HEK293 (cell line): ENCODE data around the gene RPL13A.

Source experiments
- BCL6B ChIP-seq: fragments of 450-650 bp; formaldehyde crosslinking; IDR thresholded peaks from 2 replicates; pipeline ENCODE4 v1.5.1; 2017; ENCODE audit warnings: missing biosample characterization, missing genetic modification characterization
- EGR2 ChIP-seq: fragments of 450-650 bp; formaldehyde crosslinking; IDR thresholded peaks from 2 replicates; pipeline ENCODE4 v1.5.1; 2016; ENCODE audit warnings: low read depth, missing biosample characterization, missing genetic modification characterization
- GFI1B ChIP-seq: fragments of 450-650 bp; formaldehyde crosslinking; IDR thresholded peaks from 2 replicates; pipeline ENCODE4 v1.5.1; 2016; ENCODE audit warnings: missing biosample characterization, missing genetic modification characterization
- GLI2 ChIP-seq: fragments of 450-650 bp; formaldehyde crosslinking; IDR thresholded peaks from 2 replicates; pipeline ENCODE4; 2017; ENCODE audit warnings: missing biosample characterization, missing genetic modification characterization, low read depth, borderline replicate concordance
- KLF8 ChIP-seq: fragments of 450-650 bp; formaldehyde crosslinking; IDR thresholded peaks from 2 replicates; pipeline ENCODE4 v1.5.1; 2016; ENCODE audit warnings: missing biosample characterization, missing genetic modification characterization
- PATZ1 ChIP-seq: fragments of 450-650 bp; formaldehyde crosslinking; IDR thresholded peaks from 2 replicates; pipeline ENCODE4 v1.5.1; 2016; ENCODE audit warnings: missing biosample characterization, missing genetic modification characterization
- REST ChIP-seq: fragments of 450-650 bp; formaldehyde crosslinking; IDR thresholded peaks from 2 replicates; pipeline ENCODE4 v1.5.1; 2016; ENCODE audit warnings: missing biosample characterization, missing genetic modification characterization
- ZBTB17 ChIP-seq: fragments of 450-650 bp; formaldehyde crosslinking; IDR thresholded peaks from 2 replicates; pipeline ENCODE4 v1.5.1; 2016; ENCODE audit warnings: missing biosample characterization, missing genetic modification characterization
- ZBTB48 ChIP-seq: fragments of 450-650 bp; formaldehyde crosslinking; IDR thresholded peaks from 2 replicates; pipeline ENCODE4 v1.5.1; 2016; ENCODE audit warnings: missing biosample characterization, missing genetic modification characterization
- ZFP69B ChIP-seq: fragments of 450-650 bp; formaldehyde crosslinking; IDR thresholded peaks from 2 replicates; pipeline ENCODE4 v1.5.1; 2016; ENCODE audit warnings: missing biosample characterization, missing genetic modification characterization
- ZNF138 ChIP-seq: fragments of 450-650 bp; formaldehyde crosslinking; IDR thresholded peaks from 2 replicates; pipeline ENCODE4 v1.5.1; 2016; ENCODE audit warnings: missing biosample characterization, missing genetic modification characterization, borderline replicate concordance
- ZNF140 ChIP-seq: fragments of 450-650 bp; formaldehyde crosslinking; IDR thresholded peaks from 2 replicates; pipeline ENCODE4 v1.5.1; 2016; ENCODE audit warnings: missing biosample characterization, missing genetic modification characterization
- ZNF174 ChIP-seq: fragments of 450-650 bp; formaldehyde crosslinking; IDR thresholded peaks from 2 replicates; pipeline ENCODE4 v1.5.0; 2017; ENCODE audit warnings: missing biosample characterization, mild to moderate bottlenecking, missing genetic modification characterization
- ZNF2 ChIP-seq: fragments of 450-650 bp; formaldehyde crosslinking; IDR thresholded peaks from 2 replicates; pipeline ENCODE4 v1.5.1; 2016; ENCODE audit warnings: missing biosample characterization, missing genetic modification characterization
- ZNF416 ChIP-seq: fragments of 450-650 bp; formaldehyde crosslinking; IDR thresholded peaks from 2 replicates; pipeline ENCODE4 v1.5.1; 2016; ENCODE audit warnings: missing biosample characterization, missing genetic modification characterization
- ZNF558 ChIP-seq: fragments of 450-650 bp; formaldehyde crosslinking; IDR thresholded peaks from 2 replicates; pipeline ENCODE4 v1.5.1; 2016; ENCODE audit warnings: missing biosample characterization, missing genetic modification characterization
- ZNF623 ChIP-seq: fragments of 450-650 bp; formaldehyde crosslinking; IDR thresholded peaks from 2 replicates; pipeline ENCODE4 v1.5.1; 2016; ENCODE audit warnings: missing biosample characterization, missing genetic modification characterization
- ZNF629 ChIP-seq: fragments of 450-650 bp; formaldehyde crosslinking; IDR thresholded peaks from 2 replicates; pipeline ENCODE4 v1.5.1; 2017; ENCODE audit warnings: missing biosample characterization, missing genetic modification characterization
- ZNF654 ChIP-seq: fragments of 450-650 bp; formaldehyde crosslinking; IDR thresholded peaks from 2 replicates; pipeline ENCODE4 v1.5.1; 2016; ENCODE audit warnings: low read depth, missing biosample characterization, missing genetic modification characterization
- ZNF747 ChIP-seq: fragments of 450-650 bp; formaldehyde crosslinking; IDR thresholded peaks from 2 replicates; pipeline ENCODE4 v1.5.1; 2016; ENCODE audit warnings: missing biosample characterization, missing genetic modification characterization
- TF ChIP-seq, protein P1 (sequence below): fragments of 450-650 bp; formaldehyde crosslinking; IDR thresholded peaks from 2 replicates; pipeline ENCODE4 v1.5.1; 2016; ENCODE audit warnings: missing biosample characterization, missing genetic modification characterization
- TF ChIP-seq, protein P2 (sequence below): fragments of 450-650 bp; formaldehyde crosslinking; IDR thresholded peaks from 2 replicates; pipeline ENCODE4 v1.5.1; 2016; ENCODE audit warnings: missing biosample characterization, missing genetic modification characterization
- TF ChIP-seq, protein P3 (sequence below): fragments of 450-650 bp; formaldehyde crosslinking; IDR thresholded peaks from 2 replicates; pipeline ENCODE4 v1.5.1; 2016; ENCODE audit warnings: missing biosample characterization, missing genetic modification characterization

RPL13A gene

DNA sequence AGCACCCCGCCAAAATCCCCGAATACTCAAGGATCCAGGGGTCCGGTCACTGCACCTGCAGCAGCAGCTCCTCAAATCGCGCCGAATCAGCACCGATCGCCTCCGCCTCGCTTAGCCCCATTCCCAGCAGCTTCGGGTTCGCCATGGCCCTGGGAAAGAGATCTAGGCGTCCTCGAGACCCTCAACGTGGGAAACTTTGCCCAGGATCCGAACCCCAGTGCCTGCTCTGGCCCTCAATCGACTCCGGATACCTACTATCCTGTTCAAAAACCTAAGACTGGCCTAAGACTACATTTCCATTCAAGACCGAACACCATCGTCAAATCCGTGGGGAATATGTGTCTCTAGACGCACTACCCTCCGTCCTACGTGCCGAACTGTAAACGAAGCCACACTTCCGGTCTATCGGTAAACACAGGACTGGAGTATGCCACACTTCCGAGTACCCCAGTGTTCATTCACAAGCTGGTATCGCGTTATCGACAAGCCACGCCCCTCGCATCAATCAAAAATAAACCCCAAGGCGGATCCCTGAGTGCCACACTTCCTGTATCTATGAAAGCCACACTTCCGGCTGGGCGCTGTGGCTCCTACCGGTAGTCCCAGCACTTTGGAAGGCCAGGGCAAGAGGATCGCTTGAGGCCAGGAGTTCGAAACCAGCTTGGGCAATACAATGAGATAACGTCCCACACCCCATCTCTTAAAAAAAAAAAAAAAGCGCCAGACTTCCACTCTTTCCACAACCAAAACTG lies 35.8 kb upstream of the RPL13A start, which contains the start of gene PIH1D1 (continued):
- TF ChIP-seq EGR2 (tag by site-specific recombination) (no peak), ZNF747 (tag by site-specific recombination) (no peak), PATZ1 (tag by site-specific recombination) (0 out of 2 replicates have a peak, but pooled peaks have one; percentile 15), ZNF138 (no peak), REST (tag by site-specific recombination) (no peak), ZNF623 (no peak), GLI2 (tag by site-specific recombination) (no peak), GFI1B (tag by site-specific recombination) (no peak), ZNF174 (tag by site-specific recombination) (no peak), ZNF2 (tag by site-specific recombination) (peak; percentile 72; the same call in 1 of the 2 replicates), KLF8 (tag by site-specific recombination) (peak; percentile 75; the same call in 1 of the 2 replicates), ZNF416 (tag by site-specific recombination) (no peak), ZNF140 (tag by site-specific recombination) (no peak), BCL6B (tag by site-specific recombination) (no peak), ZBTB17 (tag by site-specific recombination) (peak; percentile 98), ZFP69B (no peak), ZBTB48 (no peak), ZNF629 (tag by site-specific recombination) (peak; percentile 82), ZNF654 (tag by site-specific recombination) (no peak), ZNF558 (tag by site-specific recombination) (0 out of 2 replicates have a peak, but pooled peaks have one; percentile 29)
- TF ChIP-seq, protein P1, sequence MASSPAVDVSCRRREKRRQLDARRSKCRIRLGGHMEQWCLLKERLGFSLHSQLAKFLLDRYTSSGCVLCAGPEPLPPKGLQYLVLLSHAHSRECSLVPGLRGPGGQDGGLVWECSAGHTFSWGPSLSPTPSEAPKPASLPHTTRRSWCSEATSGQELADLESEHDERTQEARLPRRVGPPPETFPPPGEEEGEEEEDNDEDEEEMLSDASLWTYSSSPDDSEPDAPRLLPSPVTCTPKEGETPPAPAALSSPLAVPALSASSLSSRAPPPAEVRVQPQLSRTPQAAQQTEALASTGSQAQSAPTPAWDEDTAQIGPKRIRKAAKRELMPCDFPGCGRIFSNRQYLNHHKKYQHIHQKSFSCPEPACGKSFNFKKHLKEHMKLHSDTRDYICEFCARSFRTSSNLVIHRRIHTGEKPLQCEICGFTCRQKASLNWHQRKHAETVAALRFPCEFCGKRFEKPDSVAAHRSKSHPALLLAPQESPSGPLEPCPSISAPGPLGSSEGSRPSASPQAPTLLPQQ (tag by site-specific recombination) = peak; percentile 25; the same call in 1 of the 2 replicates
- TF ChIP-seq, protein P2, sequence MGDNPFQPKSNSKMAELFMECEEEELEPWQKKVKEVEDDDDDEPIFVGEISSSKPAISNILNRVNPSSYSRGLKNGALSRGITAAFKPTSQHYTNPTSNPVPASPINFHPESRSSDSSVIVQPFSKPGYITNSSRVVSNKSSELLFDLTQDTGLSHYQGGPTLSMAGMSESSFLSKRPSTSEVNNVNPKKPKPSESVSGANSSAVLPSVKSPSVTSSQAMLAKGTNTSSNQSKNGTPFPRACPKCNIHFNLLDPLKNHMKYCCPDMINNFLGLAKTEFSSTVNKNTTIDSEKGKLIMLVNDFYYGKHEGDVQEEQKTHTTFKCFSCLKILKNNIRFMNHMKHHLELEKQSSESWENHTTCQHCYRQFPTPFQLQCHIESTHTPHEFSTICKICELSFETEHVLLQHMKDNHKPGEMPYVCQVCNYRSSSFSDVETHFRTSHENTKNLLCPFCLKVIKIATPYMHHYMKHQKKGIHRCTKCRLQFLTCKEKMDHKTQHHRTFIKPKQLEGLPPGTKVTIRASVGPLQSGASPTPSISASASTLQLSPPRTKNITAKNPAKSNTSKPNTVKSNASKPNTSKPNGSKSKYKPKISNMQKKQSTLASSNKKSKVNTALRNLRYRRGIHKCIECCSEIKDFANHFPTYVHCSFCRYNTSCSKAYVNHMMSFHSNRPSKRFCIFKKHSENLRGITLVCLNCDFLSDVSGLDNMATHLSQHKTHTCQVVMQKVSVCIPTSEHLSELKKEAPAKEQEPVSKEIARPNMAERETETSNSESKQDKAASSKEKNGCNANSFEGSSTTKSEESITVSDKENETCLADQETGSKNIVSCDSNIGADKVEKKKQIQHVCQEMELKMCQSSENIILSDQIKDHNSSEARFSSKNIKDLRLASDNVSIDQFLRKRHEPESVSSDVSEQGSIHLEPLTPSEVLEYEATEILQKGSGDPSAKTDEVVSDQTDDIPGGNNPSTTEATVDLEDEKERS (tag by site-specific recombination) = no peak
- TF ChIP-seq, protein P3, sequence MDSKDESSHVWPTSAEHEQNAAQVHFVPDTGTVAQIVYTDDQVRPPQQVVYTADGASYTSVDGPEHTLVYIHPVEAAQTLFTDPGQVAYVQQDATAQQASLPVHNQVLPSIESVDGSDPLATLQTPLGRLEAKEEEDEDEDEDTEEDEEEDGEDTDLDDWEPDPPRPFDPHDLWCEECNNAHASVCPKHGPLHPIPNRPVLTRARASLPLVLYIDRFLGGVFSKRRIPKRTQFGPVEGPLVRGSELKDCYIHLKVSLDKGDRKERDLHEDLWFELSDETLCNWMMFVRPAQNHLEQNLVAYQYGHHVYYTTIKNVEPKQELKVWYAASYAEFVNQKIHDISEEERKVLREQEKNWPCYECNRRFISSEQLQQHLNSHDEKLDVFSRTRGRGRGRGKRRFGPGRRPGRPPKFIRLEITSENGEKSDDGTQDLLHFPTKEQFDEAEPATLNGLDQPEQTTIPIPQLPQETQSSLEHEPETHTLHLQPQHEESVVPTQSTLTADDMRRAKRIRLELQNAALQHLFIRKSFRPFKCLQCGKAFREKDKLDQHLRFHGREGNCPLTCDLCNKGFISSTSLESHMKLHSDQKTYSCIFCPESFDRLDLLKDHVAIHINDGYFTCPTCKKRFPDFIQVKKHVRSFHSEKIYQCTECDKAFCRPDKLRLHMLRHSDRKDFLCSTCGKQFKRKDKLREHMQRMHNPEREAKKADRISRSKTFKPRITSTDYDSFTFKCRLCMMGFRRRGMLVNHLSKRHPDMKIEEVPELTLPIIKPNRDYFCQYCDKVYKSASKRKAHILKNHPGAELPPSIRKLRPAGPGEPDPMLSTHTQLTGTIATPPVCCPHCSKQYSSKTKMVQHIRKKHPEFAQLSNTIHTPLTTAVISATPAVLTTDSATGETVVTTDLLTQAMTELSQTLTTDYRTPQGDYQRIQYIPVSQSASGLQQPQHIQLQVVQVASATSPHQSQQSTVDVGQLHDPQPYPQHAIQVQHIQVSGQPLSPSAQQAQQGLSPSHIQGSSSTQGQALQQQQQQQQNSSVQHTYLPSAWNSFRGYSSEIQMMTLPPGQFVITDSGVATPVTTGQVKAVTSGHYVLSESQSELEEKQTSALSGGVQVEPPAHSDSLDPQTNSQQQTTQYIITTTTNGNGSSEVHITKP (tag by site-specific recombination) = 0 out of 2 replicates have a peak, but pooled peaks have one; percentile 15
